Coronary artery (tissue), 2 donors: ENCODE results near the gene LUC7L3.

Source experiments
- DNase-seq: peaks from one replicate; pipeline ENCODE4 v3.0.0-alpha.2; 2017; ENCODE audit warnings: low spot score
- H3K27ac ChIP-seq, 2 donors: fragments of 200-600 bp; sonication (generic); one replicate each; pipeline ENCODE4 v1.5.1; 2016 to 2019
- H3K4me3 ChIP-seq: fragments of 200-600 bp; sonication (generic); 2 replicates; pipeline ENCODE4 v1.5.1; 2016; ENCODE audit warnings: mild to moderate bottlenecking, moderate library complexity
- TF ChIP-seq, protein P1 (sequence below): fragments of 200-600 bp; sonication (generic); IDR thresholded peaks from one replicate; pipeline ENCODE4 v1.5.1; 2019; ENCODE audit warnings: antibody characterized with exemption

Gene LUC7L3

DNA sequence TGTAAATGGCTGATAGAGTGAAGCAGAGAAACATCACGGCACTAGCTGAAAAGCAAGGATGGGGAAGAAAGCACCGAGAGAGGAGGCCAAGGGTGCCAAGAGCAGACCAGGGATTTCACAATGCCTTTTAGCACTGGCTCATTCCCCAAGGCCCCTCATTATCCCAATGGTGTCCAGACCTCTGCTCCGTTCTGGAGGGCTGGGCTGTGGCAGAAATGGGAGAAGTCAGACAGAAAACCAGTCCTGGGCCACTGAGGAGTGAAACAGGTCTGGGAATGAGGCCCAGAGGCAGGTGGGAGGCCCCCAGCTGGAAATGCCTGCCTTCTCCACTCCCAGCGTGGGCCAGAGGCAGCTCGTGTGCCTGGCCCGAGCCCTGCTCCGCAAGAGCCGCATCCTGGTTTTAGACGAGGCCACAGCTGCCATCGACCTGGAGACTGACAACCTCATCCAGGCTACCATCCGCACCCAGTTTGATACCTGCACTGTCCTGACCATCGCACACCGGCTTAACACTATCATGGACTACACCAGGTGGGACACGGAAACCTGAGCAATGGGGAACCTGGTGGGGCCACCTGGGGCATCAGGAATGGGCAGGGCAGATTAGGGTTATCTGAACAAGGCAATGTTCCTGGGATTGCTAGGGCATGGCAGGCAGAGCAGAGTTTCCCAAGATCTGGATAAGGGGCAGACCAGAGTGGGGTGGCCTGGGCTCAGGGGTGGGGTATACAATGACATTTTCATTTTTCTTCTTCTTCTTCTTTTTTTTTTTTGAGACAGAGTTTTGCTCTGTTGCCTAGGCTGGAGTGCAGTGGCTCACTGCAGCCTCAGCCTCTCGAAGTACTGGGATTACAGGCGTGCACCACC lies 32.0 kb upstream of the LUC7L3 start:
- H3K4me3 ChIP-seq, result no peak overlapping the region
- peak overlapping the region; percentile 46 to 82 for H3K27ac ChIP-seq
- TF ChIP-seq, protein P1, sequence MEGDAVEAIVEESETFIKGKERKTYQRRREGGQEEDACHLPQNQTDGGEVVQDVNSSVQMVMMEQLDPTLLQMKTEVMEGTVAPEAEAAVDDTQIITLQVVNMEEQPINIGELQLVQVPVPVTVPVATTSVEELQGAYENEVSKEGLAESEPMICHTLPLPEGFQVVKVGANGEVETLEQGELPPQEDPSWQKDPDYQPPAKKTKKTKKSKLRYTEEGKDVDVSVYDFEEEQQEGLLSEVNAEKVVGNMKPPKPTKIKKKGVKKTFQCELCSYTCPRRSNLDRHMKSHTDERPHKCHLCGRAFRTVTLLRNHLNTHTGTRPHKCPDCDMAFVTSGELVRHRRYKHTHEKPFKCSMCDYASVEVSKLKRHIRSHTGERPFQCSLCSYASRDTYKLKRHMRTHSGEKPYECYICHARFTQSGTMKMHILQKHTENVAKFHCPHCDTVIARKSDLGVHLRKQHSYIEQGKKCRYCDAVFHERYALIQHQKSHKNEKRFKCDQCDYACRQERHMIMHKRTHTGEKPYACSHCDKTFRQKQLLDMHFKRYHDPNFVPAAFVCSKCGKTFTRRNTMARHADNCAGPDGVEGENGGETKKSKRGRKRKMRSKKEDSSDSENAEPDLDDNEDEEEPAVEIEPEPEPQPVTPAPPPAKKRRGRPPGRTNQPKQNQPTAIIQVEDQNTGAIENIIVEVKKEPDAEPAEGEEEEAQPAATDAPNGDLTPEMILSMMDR, result no peak
- no peak for DNase-seq

DNA sequence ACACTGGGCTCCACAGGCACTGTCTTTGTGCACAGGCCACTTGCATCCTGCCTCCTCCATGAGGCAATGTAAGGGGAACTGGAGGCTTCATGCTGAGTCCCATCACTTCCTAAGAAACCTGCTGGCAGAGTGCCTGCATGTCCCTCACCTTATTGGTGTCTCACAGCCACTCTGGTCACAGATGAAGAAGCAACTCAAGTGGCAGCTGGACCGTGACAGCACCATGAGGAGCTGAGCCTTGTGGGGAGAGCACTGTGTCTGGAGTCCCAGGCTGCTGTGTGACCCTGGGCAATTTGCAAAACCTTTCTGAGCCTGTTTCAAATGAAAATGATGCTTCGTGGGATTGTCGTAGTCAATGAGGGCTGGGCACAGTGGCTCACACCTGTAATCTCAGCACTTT lies 31.2 kb upstream of the LUC7L3 start:
- no peak overlapping the region for H3K4me3 ChIP-seq
- DNase-seq, result no peak
- H3K27ac ChIP-seq, result no peak overlapping the region
- TF ChIP-seq, protein P1, result no peak

DNA sequence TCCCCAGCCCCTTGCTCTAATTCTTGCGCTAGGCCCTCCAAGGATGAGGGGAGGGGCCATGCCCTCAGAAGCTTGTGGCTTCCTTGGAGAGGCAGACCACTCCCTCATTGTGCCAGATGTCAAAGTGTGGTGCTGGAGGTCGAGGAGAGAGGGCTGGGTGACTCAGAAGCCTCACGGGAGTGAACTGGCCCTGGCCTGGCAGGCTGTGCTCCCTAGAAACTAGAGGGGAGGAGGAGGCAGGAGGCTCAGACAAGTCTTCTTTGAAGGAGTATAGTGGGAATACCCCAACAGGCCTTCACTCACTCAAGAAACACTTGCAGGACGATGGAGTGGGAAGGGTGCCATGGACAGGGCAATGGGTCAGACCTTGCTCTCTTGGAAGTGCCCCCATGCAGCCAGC lies 30.2 kb upstream of the LUC7L3 start:
- no peak overlapping the region for H3K4me3 ChIP-seq
- no peak overlapping the region for H3K27ac ChIP-seq
- TF ChIP-seq, protein P1, result no peak
- DNase-seq, result no peak

DNA sequence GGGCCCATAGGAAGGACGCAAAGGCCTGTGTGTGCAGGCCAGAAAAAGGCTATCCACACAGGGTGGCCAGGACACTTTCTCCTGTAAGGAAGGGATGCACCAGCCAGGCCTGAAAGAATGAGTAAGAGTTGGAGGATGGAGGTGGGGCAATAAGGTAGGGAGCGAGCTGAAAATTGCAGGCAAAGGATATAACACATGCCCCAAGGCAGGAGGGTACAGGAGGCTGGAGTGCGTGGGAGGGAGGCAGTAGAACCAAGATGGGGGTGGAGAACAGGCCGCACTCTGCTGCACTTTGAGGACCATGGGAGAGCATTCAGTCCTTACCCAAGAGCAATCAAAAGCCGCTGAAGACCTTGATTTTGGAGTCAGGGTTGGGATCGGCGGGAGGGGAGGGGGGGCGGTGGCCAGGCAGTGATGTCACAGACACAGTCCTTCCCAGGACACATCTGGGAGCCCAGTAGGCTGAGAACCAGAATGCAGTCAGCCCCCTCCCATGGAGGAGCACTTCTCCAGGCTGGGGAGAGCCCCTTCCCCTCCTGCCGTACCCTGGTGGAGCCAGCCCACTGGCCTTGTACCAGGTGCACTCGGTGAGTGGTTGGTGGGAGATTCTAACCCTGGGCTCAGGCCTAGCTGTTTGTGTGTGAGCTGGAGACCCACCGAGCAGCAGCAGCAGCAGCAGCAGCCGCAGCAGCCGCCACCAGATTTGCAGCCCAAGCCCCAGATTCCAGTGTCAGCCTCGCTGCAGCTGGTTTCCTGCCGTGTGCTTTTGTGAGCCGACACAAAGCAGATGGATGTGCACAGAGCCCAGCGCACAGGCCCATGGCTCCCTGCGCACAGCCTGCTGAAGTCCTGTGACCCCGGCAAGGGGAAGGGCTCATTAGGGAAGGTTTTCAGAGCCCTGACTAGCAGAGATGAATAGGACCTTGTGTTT lies 29.2 kb upstream of the LUC7L3 start:
- TF ChIP-seq, protein P1, result no peak
- no peak for DNase-seq
- no peak overlapping the region for H3K27ac ChIP-seq
- H3K4me3 ChIP-seq, result no peak overlapping the region

DNA sequence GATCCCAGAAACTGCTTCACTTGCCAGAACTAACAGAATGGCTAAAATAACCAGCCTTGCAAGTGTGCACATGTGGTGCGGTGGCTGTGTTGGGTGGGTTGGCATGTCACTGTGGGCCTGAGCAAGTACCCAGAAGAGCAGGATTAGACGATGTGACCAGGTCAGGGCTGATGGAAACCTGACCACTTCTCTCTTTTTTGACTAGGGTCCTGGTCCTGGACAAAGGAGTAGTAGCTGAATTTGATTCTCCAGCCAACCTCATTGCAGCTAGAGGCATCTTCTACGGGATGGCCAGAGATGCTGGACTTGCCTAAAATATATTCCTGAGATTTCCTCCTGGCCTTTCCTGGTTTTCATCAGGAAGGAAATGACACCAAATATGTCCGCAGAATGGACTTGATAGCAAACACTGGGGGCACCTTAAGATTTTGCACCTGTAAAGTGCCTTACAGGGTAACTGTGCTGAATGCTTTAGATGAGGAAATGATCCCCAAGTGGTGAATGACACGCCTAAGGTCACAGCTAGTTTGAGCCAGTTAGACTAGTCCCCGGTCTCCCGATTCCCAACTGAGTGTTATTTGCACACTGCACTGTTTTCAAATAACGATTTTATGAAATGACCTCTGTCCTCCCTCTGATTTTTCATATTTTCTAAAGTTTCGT lies 28.4 kb upstream of the LUC7L3 start:
- no peak for DNase-seq
- Histone ChIP-seq H3K4me3 (no peak overlapping the region), H3K27ac (no peak overlapping the region)
- TF ChIP-seq, protein P1, result no peak

DNA sequence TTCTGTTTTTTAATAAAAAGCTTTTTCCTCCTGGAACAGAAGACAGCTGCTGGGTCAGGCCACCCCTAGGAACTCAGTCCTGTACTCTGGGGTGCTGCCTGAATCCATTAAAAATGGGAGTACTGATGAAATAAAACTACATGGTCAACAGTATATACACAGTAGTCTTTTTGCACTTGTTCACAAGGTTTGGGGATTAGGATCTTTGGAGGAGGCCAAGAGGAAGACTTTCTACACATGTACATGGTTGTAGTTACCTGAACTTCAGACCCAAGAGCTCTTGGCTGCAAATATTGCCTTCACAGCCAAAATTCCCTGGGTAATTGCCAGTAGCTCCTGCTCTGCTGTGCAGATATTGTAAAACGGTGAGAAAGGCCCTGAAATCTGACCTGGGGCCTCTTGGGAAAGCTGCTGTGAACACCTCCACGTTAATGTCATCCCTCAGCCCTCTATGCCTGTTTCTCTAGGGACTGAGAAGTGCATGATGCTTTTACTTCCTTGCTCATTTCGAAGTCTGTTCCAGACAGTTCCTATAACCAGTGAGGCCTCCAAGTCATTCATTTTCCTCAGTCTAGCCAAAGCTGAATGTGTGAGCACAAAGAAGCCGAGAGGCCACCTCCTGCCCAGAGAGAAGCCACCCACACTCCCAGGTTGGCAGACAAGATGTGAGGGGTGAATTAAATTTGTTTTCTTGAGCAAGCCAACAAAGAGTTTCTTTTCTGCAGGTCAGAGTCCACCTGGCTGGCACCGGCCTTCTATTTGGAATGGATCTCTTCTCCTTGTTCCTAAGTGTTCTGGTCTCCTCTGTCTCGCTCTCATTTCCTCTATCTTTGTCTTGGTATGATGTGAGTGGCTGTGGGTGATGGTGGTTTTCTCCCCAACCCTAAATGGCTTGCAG lies 27.6 kb upstream of the LUC7L3 start:
- DNase-seq, result no peak
- TF ChIP-seq, protein P1, result no peak
- H3K4me3 ChIP-seq, result no peak overlapping the region
- H3K27ac ChIP-seq, result no peak overlapping the region
